Measurements from ENCODE around the gene C9orf40. TPM values are rescaled to one million over a fixed set of nuclear protein-coding genes. Genes with fewer than 3 reads are reported as not detected.

C9orf40 gene
- total and polyA plus RNA-seq, 2 of the 4 experiments (the other 2 are of a cell fraction): 0.36 to 1.9 TPM

DNA sequence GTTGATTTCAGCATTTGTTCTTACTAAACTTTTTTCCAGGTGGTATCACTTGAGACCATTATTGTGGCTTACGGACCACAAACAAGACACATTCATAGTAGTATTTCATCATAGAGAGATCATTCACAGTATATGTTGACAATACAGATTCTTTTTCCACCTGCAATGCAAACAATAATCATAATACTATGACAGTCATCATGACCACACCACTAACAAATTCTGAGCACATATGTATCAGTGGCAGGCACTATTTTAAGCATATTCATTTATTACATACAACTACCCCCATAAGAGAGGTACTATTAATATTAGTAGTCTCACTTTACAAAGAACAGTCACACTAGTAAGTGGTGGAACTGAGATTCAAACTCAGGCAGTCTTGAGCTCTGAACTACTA lies 31.0 kb upstream of the C9orf40 start:
- CTCF ChIA-PET: no interaction called here
- no TSS peak for BruUV-seq (replicated peaks)
- WGBS, 2 experiments (ENCODE audit: extremely low coverage in 2 of 2, insufficient read length in 1 of 2): no CpG with 5 or more reads among the region's 1 CpG

More for the DNA sequence above, 31.0 kb upstream of the C9orf40 start:
- in situ Hi-C loops (cut with MboI; ENCODE audit: low sequenced_read_pairs) (no loop called here), dilution Hi-C loops (cut with HindIII; ENCODE audit: low sequenced_read_pairs, unreplicated experiment) (no loop called here), intact Hi-C loops (cut with micrococcal nuclease) (no loop called here)
- Histone ChIP-seq H3K18ac (ENCODE audit: low read depth, low read length) (no peak overlapping the region), H4K20me1 (ENCODE audit: insufficient read depth, low read length) (no peaks in the 10 kb centered on the region), H4K91ac (ENCODE audit: insufficient read depth, low read depth, low read length) (no peak overlapping the region), H3K9me3 (ENCODE audit: control insufficient read depth, insufficient read depth, low read length) (no peaks in the 10 kb centered on the region), H3K14ac (replicated peaks; ENCODE audit: low read depth, low read length) (no peak overlapping the region), H4K5ac (ENCODE audit: low read depth, low read length) (no peak overlapping the region), H2AK5ac (ENCODE audit: low read depth, low read length) (no peak overlapping the region), H2BK5ac (ENCODE audit: low read depth, low read length, poor library complexity, severe bottlenecking) (no peak overlapping the region), H3K9me1 (ENCODE audit: insufficient read depth, low read length) (no peaks in the 10 kb centered on the region), H3K9ac (ENCODE audit: low read depth, low read length) (no peak overlapping the region), H2BK120ac (ENCODE audit: low read depth, low read length) (no peak overlapping the region), H3K79me1 (ENCODE audit: low read depth in 1 of 2, low read length in 2 of 2) (no peaks in the 10 kb centered on the region), H3K36me3 (ENCODE audit: control insufficient read depth, insufficient read depth, low read length) (peaks cover 2% of the 10 kb centered on the region; the same call in 1 of the 2 replicates), H3K23ac (ENCODE audit: low read depth, low read length) (no peak overlapping the region), H4K8ac (ENCODE audit: low read depth in 2 of 2, low read length in 2 of 2) (no peak overlapping the region), H2BK20ac (ENCODE audit: low read depth, low read length) (no peak overlapping the region), H3K4me2 (ENCODE audit: low read depth, low read length) (no peak overlapping the region), H3K27me3 (ENCODE audit: control insufficient read depth, insufficient read depth, low read length) (no peaks in the 10 kb centered on the region), H2BK15ac (ENCODE audit: low read depth, low read length) (no peak overlapping the region), H3K4ac (ENCODE audit: low read depth, low read length) (no peak overlapping the region), H3K4me1 (ENCODE audit: control insufficient read depth, insufficient read depth, low read length) (no peaks in the 10 kb centered on the region), H2AFZ (replicated peaks; ENCODE audit: low read length, poor library complexity) (no peak overlapping the region), H3K56ac (ENCODE audit: extremely low read depth, insufficient read depth, low read length) (no peak overlapping the region), H2AK9ac (replicated peaks; ENCODE audit: low read depth, low read length, poor library complexity) (no peak overlapping the region), H3K4me3 (ENCODE audit: insufficient read depth, low read depth, low read length) (no peak overlapping the region), H3K27ac (ENCODE audit: insufficient read depth, low read length) (no peak overlapping the region)
- TF ChIP-seq, protein P1, sequence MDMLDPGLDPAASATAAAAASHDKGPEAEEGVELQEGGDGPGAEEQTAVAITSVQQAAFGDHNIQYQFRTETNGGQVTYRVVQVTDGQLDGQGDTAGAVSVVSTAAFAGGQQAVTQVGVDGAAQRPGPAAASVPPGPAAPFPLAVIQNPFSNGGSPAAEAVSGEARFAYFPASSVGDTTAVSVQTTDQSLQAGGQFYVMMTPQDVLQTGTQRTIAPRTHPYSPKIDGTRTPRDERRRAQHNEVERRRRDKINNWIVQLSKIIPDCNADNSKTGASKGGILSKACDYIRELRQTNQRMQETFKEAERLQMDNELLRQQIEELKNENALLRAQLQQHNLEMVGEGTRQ (IDR thresholded peaks at IDR 0.05; ENCODE audit: low read depth, low read length): no peak
- TF ChIP-seq, protein P2, sequence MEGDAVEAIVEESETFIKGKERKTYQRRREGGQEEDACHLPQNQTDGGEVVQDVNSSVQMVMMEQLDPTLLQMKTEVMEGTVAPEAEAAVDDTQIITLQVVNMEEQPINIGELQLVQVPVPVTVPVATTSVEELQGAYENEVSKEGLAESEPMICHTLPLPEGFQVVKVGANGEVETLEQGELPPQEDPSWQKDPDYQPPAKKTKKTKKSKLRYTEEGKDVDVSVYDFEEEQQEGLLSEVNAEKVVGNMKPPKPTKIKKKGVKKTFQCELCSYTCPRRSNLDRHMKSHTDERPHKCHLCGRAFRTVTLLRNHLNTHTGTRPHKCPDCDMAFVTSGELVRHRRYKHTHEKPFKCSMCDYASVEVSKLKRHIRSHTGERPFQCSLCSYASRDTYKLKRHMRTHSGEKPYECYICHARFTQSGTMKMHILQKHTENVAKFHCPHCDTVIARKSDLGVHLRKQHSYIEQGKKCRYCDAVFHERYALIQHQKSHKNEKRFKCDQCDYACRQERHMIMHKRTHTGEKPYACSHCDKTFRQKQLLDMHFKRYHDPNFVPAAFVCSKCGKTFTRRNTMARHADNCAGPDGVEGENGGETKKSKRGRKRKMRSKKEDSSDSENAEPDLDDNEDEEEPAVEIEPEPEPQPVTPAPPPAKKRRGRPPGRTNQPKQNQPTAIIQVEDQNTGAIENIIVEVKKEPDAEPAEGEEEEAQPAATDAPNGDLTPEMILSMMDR (conservative IDR thresholded peaks at IDR 0.05; ENCODE audit: low read depth, low read length): no peak
- no peak for TF ChIP-seq NFE2L2 (IDR thresholded peaks at IDR 0.05; ENCODE audit: low read depth, low read length)
- POLR2A ChIA-PET (ENCODE audit: unreplicated experiment): no interaction called here
- ATAC-seq (ENCODE audit: low read depth) (no peak), DNase-seq (no peak)
